GM21737 (cell line): Measurements from ENCODE around the gene RFT1.

Experiments used
- ATAC-seq: cut with Tn5 transposase; IDR thresholded peaks from one replicate; pipeline ENCODE4 v1.9.1; 2021; ENCODE audit warnings: mild to moderate bottlenecking, moderate library complexity; ENCODE audit not compliant: unreplicated experiment

RFT1 gene

GRCh38 chr3:53038679-53039375 is 91.4 kb downstream of the RFT1 start:
- no peak for ATAC-seq
